GM12878 (cell line): ENCODE results near the gene ITPRIPL2. TPM values are rescaled to one million over a fixed set of nuclear protein-coding genes. Genes with fewer than 3 reads are reported as not detected.

Source experiments
- ATAC-seq: fragments of 200-7000 bp; cut with Tn5 transposase; 3 replicates; pipeline ENCODE4 v1.9.1; 2020; ENCODE audit warnings: mild to moderate bottlenecking, moderate library complexity
- BruUV-seq: library from RNA; stranded (reverse); fragments of 400-500 nt; replicated peaks from 2 replicates; lab custom pipeline; 2021; lab: Mats Ljungman, UMichigan
- CTCF ChIA-PET: fragments of 300-600 bp; sonication (Branson Sonifier 250); formaldehyde crosslinking; extraction: SDS; loops from one replicate; lab custom pipeline; 2021; ENCODE audit warnings: inconsistent platforms; lab: Yijun Ruan, JAX
- POLR2A ChIA-PET: fragments of 350-600 bp; formaldehyde crosslinking; extraction: SDS; loops from one replicate; lab custom pipeline; 2021; ENCODE audit warnings: inconsistent platforms; lab: Charles Lee
- RAD21 ChIA-PET: fragments of 300-600 bp; sonication (Branson Sonifier 250); formaldehyde crosslinking; loops from one replicate; lab custom pipeline; 2023; ENCODE audit warnings: antibody characterized with exemption; ENCODE audit not compliant: unreplicated experiment; lab: Charles Lee
- SMC1A ChIA-PET: fragments of 300-600 bp; sonication (Branson Sonifier 250); formaldehyde crosslinking; loops from one replicate; lab custom pipeline; 2023; ENCODE audit not compliant: unreplicated experiment, uncharacterized antibody; lab: Charles Lee
- DNase-seq: peaks from one replicate; pipeline ENCODE4 v3.0.0-alpha.2; 2011; ENCODE audit warnings: low read depth, low spot score
- FAIRE-seq: peaks from 3 replicates; lab custom pipeline; 2011; peaks lifted over from hg19 to GRCh38; lab: Jason Lieb, UNC
- H2AFZ ChIP-seq: 2 replicates; pipeline ENCODE4 v1.6.0; 2011; ENCODE audit warnings: low read depth, low read length, control low read depth; ENCODE audit not compliant: control insufficient read depth
- H3K27ac ChIP-seq: 2 replicates; pipeline ENCODE4 v1.5.1; 2011; ENCODE audit warnings: control low read depth; ENCODE audit not compliant: control insufficient read depth, insufficient read depth
- H3K27me3 ChIP-seq, 2 experiments: replicated peaks in 1 of 2; 2 replicates each; pipeline versions ENCODE4 v1.6.0 to v1.6.1; 2011; ENCODE audit warnings: low read length in 1 of 2; ENCODE audit not compliant: control insufficient read depth in 2 of 2, insufficient read depth in 2 of 2
- H3K36me3 ChIP-seq, 2 experiments: 2 replicates each; pipeline ENCODE4 v1.5.1; 2011; ENCODE audit warnings: low read length in 1 of 2; ENCODE audit not compliant: control insufficient read depth in 2 of 2, insufficient read depth in 2 of 2
- H3K4me1 ChIP-seq: 2 replicates; pipeline ENCODE4 v1.6.1; 2011; ENCODE audit warnings: mild to moderate bottlenecking, low read length, moderate library complexity, mixed read lengths; ENCODE audit not compliant: control insufficient read depth, insufficient read depth
- H3K4me2 ChIP-seq: 2 replicates; pipeline ENCODE4 v1.6.0; 2011; ENCODE audit warnings: control low read depth; ENCODE audit not compliant: control insufficient read depth, insufficient read depth
- H3K4me3 ChIP-seq: fragments of 200-600 bp; sonication (generic); 2 replicates; pipeline ENCODE4 v1.5.1; 2016
- H3K79me2 ChIP-seq: 2 replicates; pipeline ENCODE4 v1.6.0; 2011; ENCODE audit warnings: low read length; ENCODE audit not compliant: control insufficient read depth, insufficient read depth
- H3K9ac ChIP-seq: 2 replicates; pipeline ENCODE4 v1.8.0; 2011; ENCODE audit warnings: low read length, control low read depth, mixed read lengths; ENCODE audit not compliant: control insufficient read depth, insufficient read depth
- H3K9me3 ChIP-seq: replicated peaks from 3 replicates; pipeline ENCODE4 v1.5.1; 2011; ENCODE audit warnings: mild to moderate bottlenecking, low read length; ENCODE audit not compliant: control insufficient read depth, insufficient read depth
- H4K20me1 ChIP-seq: 2 replicates; pipeline ENCODE4 v1.6.0; 2011; ENCODE audit not compliant: control insufficient read depth, insufficient read depth
- BHLHE40 ChIP-seq, 2 experiments: fragments of 450-650 bp in 1 of 2; IDR thresholded peaks; 2 replicates each; pipeline ENCODE4 v1.6.1; 2011 to 2017; ENCODE audit warnings: low read depth in 2 of 2, borderline replicate concordance in 1 of 2, improper control_type of control experiment in 1 of 2, low read length in 1 of 2, mild to moderate bottlenecking in 1 of 2
- BMI1 ChIP-seq: fragments of 450-650 bp; IDR thresholded peaks from 2 replicates; pipeline ENCODE4 v1.6.1; 2016; ENCODE audit warnings: mild to moderate bottlenecking, moderate library complexity, borderline replicate concordance
- CBFB ChIP-seq: IDR thresholded peaks from 2 replicates; pipeline ENCODE4 v1.6.1; 2016; ENCODE audit warnings: antibody characterized with exemption, low read depth
- CHD2 ChIP-seq: IDR thresholded peaks from 2 replicates; pipeline ENCODE4 v1.6.1; 2011; ENCODE audit warnings: low read depth, low read length, improper control_type of control experiment, borderline replicate concordance
- E2F8 ChIP-seq: fragments of 450-650 bp; IDR thresholded peaks from 2 replicates; pipeline ENCODE4 v1.6.1; 2018; ENCODE audit warnings: mild to moderate bottlenecking, low read depth, moderate library complexity; ENCODE audit not compliant: partially characterized antibody
- EED ChIP-seq: sonication (generic); IDR thresholded peaks from 2 replicates; pipeline ENCODE4 v1.6.1; 2016; ENCODE audit warnings: antibody characterized with exemption, low read depth
- ELK1 ChIP-seq: IDR thresholded peaks from 2 replicates; pipeline ENCODE4 v1.6.1; 2012; ENCODE audit warnings: low read depth, low read length, improper control_type of control experiment
- FOXM1 ChIP-seq: IDR thresholded peaks from 2 replicates; pipeline ENCODE4 v1.6.1; 2012; ENCODE audit warnings: low read depth, mild to moderate bottlenecking, inconsistent platforms, low read length, moderate library complexity
- MEF2A ChIP-seq: IDR thresholded peaks from 2 replicates; pipeline ENCODE4 v1.6.1; 2011; ENCODE audit warnings: low read depth, mild to moderate bottlenecking, low read length, moderate library complexity; ENCODE audit not compliant: insufficient read depth
- MTA3 ChIP-seq: IDR thresholded peaks from 2 replicates; pipeline ENCODE4 v1.6.1; 2012; ENCODE audit warnings: low read length, inconsistent platforms, borderline replicate concordance
- NFIC ChIP-seq: IDR thresholded peaks from 2 replicates; pipeline ENCODE4 v1.6.1; 2012; ENCODE audit warnings: low read depth, mild to moderate bottlenecking, inconsistent platforms, low read length, moderate library complexity
- NR2F1 ChIP-seq: fragments of 450-650 bp; conservative IDR thresholded peaks from 2 replicates; pipeline ENCODE4 v1.6.1; 2017; ENCODE audit warnings: mild to moderate bottlenecking
- PKNOX1 ChIP-seq: fragments of 450-650 bp; IDR thresholded peaks from 2 replicates; pipeline ENCODE4 v1.6.1; 2016; ENCODE audit warnings: mild to moderate bottlenecking
- POLR2AphosphoS2 ChIP-seq: IDR thresholded peaks from 2 replicates; pipeline ENCODE4 v1.6.1; 2011; ENCODE audit warnings: low read depth, mild to moderate bottlenecking, low read length, improper control_type of control experiment, moderate library complexity
- POLR2AphosphoS5 ChIP-seq: IDR thresholded peaks from 2 replicates; pipeline ENCODE4 v1.6.1; 2011; ENCODE audit warnings: mild to moderate bottlenecking, low read length, inconsistent platforms
- RELB ChIP-seq: fragments of 450-650 bp; IDR thresholded peaks from 2 replicates; pipeline ENCODE4 v1.6.1; 2017; ENCODE audit warnings: low read depth, mild to moderate bottlenecking, moderate library complexity
- WGBS: methylation state at CpG from one replicate; pipeline ENCODE4 v1.1.6; 2016; ENCODE audit warnings: low lambda C conversion rate; ENCODE audit not compliant: insufficient replicate concordance, insufficient coverage; ENCODE audit errors: missing lambda C conversion rate; 5-methylcytosine and 5-hydroxymethylcytosine counted together
- in situ Hi-C: fragments of 300-500 bp; cut with MboI; formaldehyde crosslinking; loops from 9 replicates; pipeline ENCODE4 v1.14.3; 2018; ENCODE audit warnings: mixed read lengths
- intact Hi-C: fragments of 100-400 bp; cut with micrococcal nuclease; formaldehyde crosslinking; loops from one replicate; pipeline ENCODE4 v1.14.2; 2022; ENCODE audit not compliant: unreplicated experiment
- polyA plus RNA-seq, 11 experiments: library from polyadenylated mRNA; depleted of rRNA in 4 of 11; unstranded in 6 of 11; stranded (reverse) in 5 of 11; fragments of >200 nt; fragmentation: Nextera tagmentation in 4 of 11; fragmentation: Illumina TruSeq in 1 of 11; extraction: Ambion mirVana in 4 of 11; extraction: Trizol in 1 of 11; gene quantifications; 1 replicate in 1 of 11; 2 replicates in 10 of 11; pipeline versions ENCODE4 v1.2.1 to v1.2.3, GENCODE V29; 2011 to 2016; ENCODE audit warnings: inconsistent platforms in 2 of 11, missing spikeins in 2 of 11, low read depth in 1 of 11
- total RNA-seq, 4 experiments: library from RNA; depleted of rRNA in 3 of 4; stranded (reverse); fragments of >200 nt in 3 of 4; fragmentation: Illumina TruSeq in 1 of 4; extraction: Trizol in 1 of 4; gene quantifications; 2 replicates each; pipeline versions ENCODE4 v1.2.1 to v1.2.3, GENCODE V29; 2013 to 2021

The ITPRIPL2 gene
- total and polyA plus RNA-seq, 10 of the 15 experiments (the other 5 are each of a cell fraction or from before 2014, with no cell fraction given) = 0.48 to 14.3 (median 3.5) TPM

GRCh38 chr16:19110537-19111360, 3.0 kb upstream of the ITPRIPL2 start:
- ATAC-seq = no peak
- no peak for DNase-seq
- Histone ChIP-seq H3K79me2 (peaks cover 3% of the 10 kb centered on the region; the same call in 1 of the 2 replicates), H3K27me3 (no peaks in the 10 kb centered on the region), H3K36me3 (no peaks in the 10 kb centered on the region; a peak in 1 of 4 replicates), H3K9ac (no peak overlapping the region), H3K4me2 (no peak overlapping the region), H3K9me3 (no peaks in the 10 kb centered on the region), H3K4me1 (peaks cover 25% of the 10 kb centered on the region), H3K27ac (no peak overlapping the region), H3K4me3 (no peak overlapping the region), H2AFZ (no peak overlapping the region), H4K20me1 (no peaks in the 10 kb centered on the region)
- 75% methylated on average over 4 of the region's 4 CpGs for WGBS
- RAD21 ChIA-PET = interaction anchor here (0.9 to 3.3 kb wide), 4 partner anchors 8 to 66 kb away, joined by 3 to 11 read pairs (median 4); no protein-coding TSS in a partner anchor
- intact Hi-C loops = no loop called here
- CTCF ChIA-PET = interaction anchor here (0.6 to 1.1 kb wide), 2 partner anchors 9 to 17 kb away, joined by 3 to 4 read pairs; no protein-coding TSS in a partner anchor
- POLR2A ChIA-PET = interaction anchor here (0.6 to 0.7 kb wide), 2 partner anchors 17 to 71 kb away, joined by 4 to 7 read pairs; no protein-coding TSS in a partner anchor
- SMC1A ChIA-PET = interaction anchor here (0.7 to 5.4 kb wide), 8 partner anchors 7 to 264 kb away, joined by 3 to 36 read pairs (median 4); no protein-coding TSS in a partner anchor
- FAIRE-seq = no peak
- in situ Hi-C loops = no loop called here
- no TSS peak for BruUV-seq
- TF ChIP-seq POLR2AphosphoS2 = no peak
- no peak for TF ChIP-seq BHLHE40 (IDR thresholded peaks at IDR 0.05; ENCODE audit: borderline replicate concordance in 1 of 2, low read depth in 2 of 2, low read length in 1 of 2)
- no peak for TF ChIP-seq CBFB
- TF ChIP-seq MEF2A = no peak
- TF ChIP-seq NR2F1 = no peak
- no peak for TF ChIP-seq CHD2
- no peak for TF ChIP-seq MTA3
- TF ChIP-seq ELK1 = no peak
- TF ChIP-seq NFIC = no peak
- no peak for TF ChIP-seq E2F8
- TF ChIP-seq EED = no peak
- no peak for TF ChIP-seq BMI1
- TF ChIP-seq RELB = no peak
- no peak for TF ChIP-seq POLR2AphosphoS5
- no peak for TF ChIP-seq FOXM1
- no peak for TF ChIP-seq PKNOX1
